M059J (cell line): ENCODE data around the gene BRSK2. TPM values are rescaled to one million over a fixed set of nuclear protein-coding genes. Genes with fewer than 3 reads are reported as not detected.

Source experiments
- DNase-seq: peaks from one replicate; pipeline ENCODE4 v3.0.0-alpha.2; 2012; ENCODE audit warnings: low read depth
- total RNA-seq: library from RNA; depleted of rRNA; stranded (reverse); fragments of >200 nt; shearing (Covaris generic); gene quantifications from 2 replicates; pipeline ENCODE4 v1.2.3, GENCODE V29; 2014

BRSK2 gene
- total RNA-seq, 1 experiment from 2014 or later = not detected

GRCh38 chr11:1481861-1482441 lies 92.2 kb downstream of the BRSK2 start:
- DNase-seq = no peak

GRCh38 chr11:1482581-1483444 lies 93.1 kb downstream of the BRSK2 start:
- no peak for DNase-seq

- no peak for DNase-seq
Observed at GRCh38 chr11:1483445-1483961, 93.8 kb downstream of the BRSK2 start.

- no peak for DNase-seq
Observed at GRCh38 chr11:1484061-1484671, 94.4 kb downstream of the BRSK2 start.

GRCh38 chr11:1484695-1485503 lies 95.2 kb downstream of the BRSK2 start:
- no peak for DNase-seq

GRCh38 chr11:1485504-1485885 lies 95.8 kb downstream of the BRSK2 start:
- no peak for DNase-seq

GRCh38 chr11:1486054-1486825 lies 96.5 kb downstream of the BRSK2 start, which contains the start of gene MOB2:
Gene MOB2, minus strand, starts transcription at chr11:1486779. Its CDS starts 223 bp downstream, at chr11:1486556.
- no peak for DNase-seq

GRCh38 chr11:1487091-1487850 lies 97.5 kb downstream of the BRSK2 start:
- no peak for DNase-seq

GRCh38 chr11:1487851-1488574 lies 98.3 kb downstream of the BRSK2 start:
- no peak for DNase-seq

- DNase-seq = no peak
Observed at GRCh38 chr11:1488575-1489180, 98.9 kb downstream of the BRSK2 start.

- no peak for DNase-seq
Observed at GRCh38 chr11:1490651-1491050, 100.9 kb downstream of the BRSK2 start.

- no peak for DNase-seq
Observed at GRCh38 chr11:1491379-1491778, 101.6 kb downstream of the BRSK2 start.

- no peak for DNase-seq
Observed at GRCh38 chr11:1493650-1494244, 104.0 kb downstream of the BRSK2 start.

- DNase-seq = no peak
Observed at GRCh38 chr11:1494650-1495049, 104.9 kb downstream of the BRSK2 start.

- DNase-seq = no peak
Observed at GRCh38 chr11:1496091-1496760, 106.5 kb downstream of the BRSK2 start.

- DNase-seq = no peak
Observed at GRCh38 chr11:1496761-1497095, 107.0 kb downstream of the BRSK2 start.

- no peak for DNase-seq
Observed at GRCh38 chr11:1497600-1497999, 107.9 kb downstream of the BRSK2 start.

GRCh38 chr11:1498262-1498661 lies 108.5 kb downstream of the BRSK2 start:
- DNase-seq = no peak
